Loucy (cell line): ENCODE results near the gene POLG.

ENCODE experiments used
- H2AFZ ChIP-seq: fragments of 200-600 bp; sonication (generic); 2 replicates; pipeline ENCODE4 v1.6.0; 2016; ENCODE audit warnings: antibody characterized with exemption, mild to moderate bottlenecking, low read length, moderate library complexity
- H3F3A ChIP-seq: fragments of 200-600 bp; 2 replicates; pipeline ENCODE4 v1.6.0; 2016; ENCODE audit warnings: antibody characterized with exemption, low read depth, mild to moderate bottlenecking
- H3K27me3 ChIP-seq: fragments of 200-600 bp; sonication (generic); 2 replicates; pipeline ENCODE4 v1.6.1; 2014; ENCODE audit warnings: low read length, mild to moderate bottlenecking; ENCODE audit not compliant: insufficient read depth, poor library complexity, severe bottlenecking
- H3K36me3 ChIP-seq: fragments of 200-600 bp; sonication (generic); 2 replicates; pipeline ENCODE4 v1.6.1; 2016; ENCODE audit warnings: low read length; ENCODE audit not compliant: insufficient read depth
- H3K4me1 ChIP-seq: fragments of 200-600 bp; sonication (generic); 2 replicates; pipeline ENCODE4 v1.5.1; 2014; ENCODE audit warnings: low read length, mild to moderate bottlenecking; ENCODE audit not compliant: insufficient read depth, poor library complexity, severe bottlenecking
- H3K4me2 ChIP-seq: fragments of 200-600 bp; sonication (generic); 2 replicates; pipeline ENCODE4 v1.6.0; 2014; ENCODE audit warnings: antibody characterized with exemption, low read length, low read depth, mild to moderate bottlenecking; ENCODE audit not compliant: poor library complexity, severe bottlenecking
- H3K4me3 ChIP-seq: fragments of 200-600 bp; sonication (generic); 2 replicates; pipeline ENCODE4 v1.5.1; 2014; ENCODE audit warnings: low read length, mild to moderate bottlenecking, mixed read lengths; ENCODE audit not compliant: poor library complexity, severe bottlenecking
- H3K79me2 ChIP-seq: fragments of 200-600 bp; sonication (generic); 2 replicates; pipeline ENCODE4 v1.6.1; 2014; ENCODE audit warnings: low read length; ENCODE audit not compliant: insufficient read depth
- H3K9ac ChIP-seq: fragments of 200-600 bp; sonication (generic); 2 replicates; pipeline ENCODE4 v1.6.0; 2014; ENCODE audit warnings: mild to moderate bottlenecking, low read depth, low read length, moderate library complexity; ENCODE audit not compliant: poor library complexity, severe bottlenecking
- H3K9me2 ChIP-seq: fragments of 200-600 bp; sonication (generic); replicated peaks from 2 replicates; pipeline ENCODE4 v1.6.1; 2016; ENCODE audit warnings: low read depth, low read length, mixed read lengths
- H3K9me3 ChIP-seq: fragments of 200-600 bp; sonication (generic); 2 replicates; pipeline ENCODE4 v1.6.1; 2014; ENCODE audit warnings: mild to moderate bottlenecking, antibody characterized with exemption, low read length, low read depth; ENCODE audit not compliant: insufficient read depth
- H4K20me1 ChIP-seq: fragments of 200-600 bp; sonication (generic); 2 replicates; pipeline ENCODE4 v1.6.0; 2014; ENCODE audit warnings: antibody characterized with exemption, low read length, mild to moderate bottlenecking; ENCODE audit not compliant: insufficient read depth, poor library complexity, severe bottlenecking
- CTCF ChIP-seq: fragments of 200-600 bp; sonication (generic); conservative IDR thresholded peaks from 2 replicates; pipeline ENCODE4 v1.5.1; 2014; ENCODE audit warnings: mild to moderate bottlenecking, antibody characterized with exemption, low read length
- EZH2phosphoT487 ChIP-seq: fragments of 200-600 bp; IDR thresholded peaks from 2 replicates; pipeline ENCODE4 v1.6.1; 2018; ENCODE audit warnings: antibody characterized with exemption, mild to moderate bottlenecking, moderate library complexity, borderline replicate concordance

POLG gene

GRCh38 chr15:89379251-89379695 lies 44.6 kb upstream of the POLG start:
- Histone ChIP-seq H3K9me3 (no peaks in the 10 kb centered on the region), H3K4me3 (no peak overlapping the region), H3K9ac (no peak overlapping the region), H3K4me2 (no peak overlapping the region), H4K20me1 (no peaks in the 10 kb centered on the region), H3F3A (no peaks in the 10 kb centered on the region), H3K36me3 (no peaks in the 10 kb centered on the region), H3K4me1 (no peaks in the 10 kb centered on the region), H2AFZ (no peak overlapping the region), H3K27me3 (no peaks in the 10 kb centered on the region), H3K79me2 (no peaks in the 10 kb centered on the region), H3K9me2 (no peaks in the 10 kb centered on the region)
- TF ChIP-seq CTCF (no peak), EZH2phosphoT487 (no peak)

- H3K9me2 ChIP-seq: no peaks in the 10 kb centered on the region
- no peak overlapping the region for H3K9ac ChIP-seq
- TF ChIP-seq EZH2phosphoT487 (no peak), CTCF (no peak)
- H3K9me3 ChIP-seq: no peaks in the 10 kb centered on the region
- H3K27me3 ChIP-seq: no peaks in the 10 kb centered on the region
- no peak overlapping the region for H3K4me3 ChIP-seq
- no peak overlapping the region for H3K4me2 ChIP-seq
- no peaks in the 10 kb centered on the region for H3F3A ChIP-seq
- H4K20me1 ChIP-seq: no peaks in the 10 kb centered on the region
- no peak overlapping the region for H2AFZ ChIP-seq
- no peaks in the 10 kb centered on the region for H3K36me3 ChIP-seq
- H3K79me2 ChIP-seq: no peaks in the 10 kb centered on the region
- H3K4me1 ChIP-seq: no peaks in the 10 kb centered on the region
Observed at GRCh38 chr15:89378296-89379151, 43.9 kb upstream of the POLG start.

DNA sequence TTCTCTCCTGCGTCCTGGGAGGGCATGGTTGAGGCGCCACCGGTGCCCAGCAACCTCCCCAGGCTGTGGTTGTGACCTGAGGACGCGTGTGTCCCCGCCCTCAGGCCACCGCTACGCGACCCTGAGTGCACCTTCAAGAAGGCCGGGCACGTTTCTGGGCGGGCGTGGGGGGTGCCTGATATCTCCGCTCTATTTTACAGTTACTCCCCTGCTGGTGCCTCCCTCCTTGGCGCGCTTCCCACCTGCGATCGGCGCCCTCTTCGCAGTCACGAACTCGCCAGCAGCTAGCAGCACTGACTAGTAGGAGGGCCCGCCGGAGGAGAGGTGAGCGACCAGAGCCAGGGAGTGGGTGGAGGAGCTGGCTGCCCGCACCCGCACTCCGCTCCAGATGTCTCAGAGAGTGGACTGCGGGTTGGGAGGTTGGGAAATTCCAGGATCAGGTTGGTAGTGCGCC lies 43.2 kb upstream of the POLG start:
- Histone ChIP-seq H3K27me3 (no peaks in the 10 kb centered on the region), H3K9me2 (no peaks in the 10 kb centered on the region), H3K9me3 (no peaks in the 10 kb centered on the region), H3K36me3 (no peaks in the 10 kb centered on the region), H3F3A (no peaks in the 10 kb centered on the region), H3K79me2 (no peaks in the 10 kb centered on the region), H3K9ac (no peak overlapping the region), H3K4me2 (no peak overlapping the region), H3K4me1 (no peaks in the 10 kb centered on the region), H4K20me1 (no peaks in the 10 kb centered on the region), H2AFZ (no peak overlapping the region), H3K4me3 (no peak overlapping the region)
- no peak for TF ChIP-seq EZH2phosphoT487
